GM21737 (cell line): Measurements from ENCODE around the gene GLCCI1.
"Not testable (repeated sequence)": the region's sequence is repeated elsewhere in the genome, so short reads cannot be mapped to it uniquely, and the experiment has no call there.

Experiments used
- ATAC-seq: cut with Tn5 transposase; IDR thresholded peaks from one replicate; pipeline ENCODE4 v1.9.1; 2021; ENCODE audit warnings: mild to moderate bottlenecking, moderate library complexity; ENCODE audit not compliant: unreplicated experiment

GLCCI1 gene

DNA sequence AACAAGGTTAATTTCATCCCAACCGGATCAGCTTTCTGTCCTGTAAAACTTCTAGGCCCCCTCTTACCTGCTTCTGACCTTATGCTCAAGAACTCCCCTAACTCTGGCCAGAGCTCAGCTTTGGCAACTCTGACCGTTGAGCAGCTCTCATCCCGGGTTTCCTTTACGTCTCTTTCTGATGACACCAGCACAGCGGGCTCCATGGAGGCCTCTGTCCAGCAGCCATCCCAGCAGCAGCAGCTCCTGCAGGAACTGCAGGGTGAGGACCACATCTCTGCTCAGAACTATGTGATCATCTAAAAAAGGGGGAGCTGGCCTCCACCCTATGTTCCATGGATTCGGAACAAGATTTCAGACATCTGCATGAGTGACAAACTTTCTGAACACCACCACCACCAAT, 117.6 kb downstream of the GLCCI1 start:
- ATAC-seq: no peak

DNA sequence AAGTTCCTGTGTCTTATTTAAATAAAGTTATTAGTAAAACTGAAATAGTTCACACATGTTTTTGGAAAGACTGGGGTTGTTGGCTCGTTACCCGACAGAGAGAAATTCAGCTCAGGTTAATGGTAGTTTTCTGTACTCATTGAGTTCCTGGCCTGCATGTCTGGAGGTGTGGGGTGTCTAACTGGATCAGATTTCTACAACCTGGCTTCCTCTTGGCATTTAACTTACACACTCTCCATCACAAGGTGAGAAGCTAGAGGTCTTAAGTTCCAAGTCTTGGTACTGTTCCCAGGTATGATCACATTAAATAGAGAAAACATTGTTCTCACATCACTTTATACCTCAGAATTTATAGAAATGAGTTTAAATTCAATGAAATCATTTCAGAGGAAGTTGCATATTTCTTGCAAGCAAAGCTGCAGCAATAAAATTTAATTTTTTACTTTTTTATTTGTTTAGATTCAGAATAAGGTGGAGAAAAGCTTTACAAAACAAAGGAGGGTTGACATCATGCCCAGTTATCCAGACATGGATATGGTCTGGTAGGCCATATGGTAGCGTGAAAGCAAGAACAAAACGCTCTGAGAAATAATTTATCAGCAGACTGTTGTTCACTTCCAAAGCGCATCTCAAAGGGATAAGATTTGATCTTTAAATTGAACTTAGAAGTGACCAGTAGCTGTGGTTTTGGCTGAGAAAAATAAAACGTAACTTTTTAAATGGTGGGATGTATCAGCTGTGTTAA, 120.6 kb downstream of the GLCCI1 start:
- no peak for ATAC-seq

GRCh38 chr7:8092140-8092539, 123.5 kb downstream of the GLCCI1 start:
- ATAC-seq: no peak

DNA sequence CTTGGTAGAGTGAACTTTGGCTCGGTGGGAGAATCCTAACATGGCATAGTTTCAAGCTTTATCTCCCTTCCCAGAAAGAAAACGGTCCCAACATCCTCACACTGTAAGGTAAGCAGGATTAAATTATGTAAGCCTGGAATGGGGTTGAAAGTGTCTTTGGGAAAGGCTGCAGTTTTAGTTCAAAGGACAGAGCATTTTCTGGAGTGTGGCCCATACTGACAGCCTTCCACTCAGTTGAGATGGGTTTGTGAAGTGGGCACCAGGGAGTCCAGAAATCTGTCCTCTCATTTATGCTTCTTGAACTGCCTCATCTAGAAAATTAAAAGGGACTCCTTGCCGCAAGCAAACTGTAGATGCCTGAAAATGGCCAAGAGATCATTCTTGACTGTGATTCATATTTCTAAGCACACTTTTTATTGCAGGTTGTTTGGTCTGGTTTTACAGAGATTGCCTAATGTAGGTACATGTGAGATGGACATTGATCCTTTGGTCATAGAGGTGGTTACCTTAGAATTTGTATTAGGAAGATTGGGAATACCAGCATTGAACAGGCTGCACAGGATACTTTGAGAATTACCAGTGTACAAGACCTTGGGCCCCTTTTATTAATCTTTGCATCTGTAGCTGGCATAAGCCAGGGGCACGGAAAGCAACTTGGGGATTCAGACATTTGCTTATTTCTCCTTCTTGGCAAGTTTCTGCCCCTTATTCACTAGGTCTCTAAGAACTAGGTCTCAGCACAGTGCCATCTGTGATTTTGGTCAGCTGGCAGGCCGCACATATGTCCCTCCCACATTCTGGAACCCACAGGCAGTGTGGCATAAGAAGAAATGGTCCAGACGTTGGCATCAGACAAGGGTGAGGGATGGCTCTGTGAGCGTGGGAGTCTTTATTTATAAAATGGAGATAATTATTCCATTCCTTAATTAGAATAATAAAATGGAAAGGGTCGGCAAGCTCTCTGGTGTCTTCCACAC, 125.9 kb downstream of the GLCCI1 start:
- no peak for ATAC-seq

GRCh38 chr7:8101292-8101691, 132.7 kb downstream of the GLCCI1 start:
- not testable (repeated sequence) for ATAC-seq

DNA sequence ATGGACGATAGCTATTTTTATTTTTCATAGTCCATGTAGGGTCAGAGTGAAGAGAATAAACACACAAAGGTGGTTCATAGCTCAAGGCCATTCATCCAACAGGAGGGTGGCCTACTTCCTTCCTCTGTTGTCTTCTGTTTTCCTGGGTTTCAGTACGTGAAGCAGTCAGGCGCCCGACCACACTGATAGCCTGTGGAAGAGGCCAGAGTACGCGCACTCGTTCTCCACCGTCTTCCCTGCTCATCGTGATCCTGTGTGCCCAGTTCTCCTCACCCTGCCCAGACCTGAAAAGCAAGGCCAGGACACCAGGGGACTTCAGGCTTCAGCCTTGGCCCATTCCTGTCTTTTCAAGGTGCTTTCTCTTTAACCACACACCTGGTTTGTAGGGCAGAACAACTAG, 134.7 kb downstream of the GLCCI1 start:
- no peak for ATAC-seq

- ATAC-seq: no peak
These were observed 137.0 kb downstream of the GLCCI1 start for GRCh38 chr7:8105449-8106095.

DNA sequence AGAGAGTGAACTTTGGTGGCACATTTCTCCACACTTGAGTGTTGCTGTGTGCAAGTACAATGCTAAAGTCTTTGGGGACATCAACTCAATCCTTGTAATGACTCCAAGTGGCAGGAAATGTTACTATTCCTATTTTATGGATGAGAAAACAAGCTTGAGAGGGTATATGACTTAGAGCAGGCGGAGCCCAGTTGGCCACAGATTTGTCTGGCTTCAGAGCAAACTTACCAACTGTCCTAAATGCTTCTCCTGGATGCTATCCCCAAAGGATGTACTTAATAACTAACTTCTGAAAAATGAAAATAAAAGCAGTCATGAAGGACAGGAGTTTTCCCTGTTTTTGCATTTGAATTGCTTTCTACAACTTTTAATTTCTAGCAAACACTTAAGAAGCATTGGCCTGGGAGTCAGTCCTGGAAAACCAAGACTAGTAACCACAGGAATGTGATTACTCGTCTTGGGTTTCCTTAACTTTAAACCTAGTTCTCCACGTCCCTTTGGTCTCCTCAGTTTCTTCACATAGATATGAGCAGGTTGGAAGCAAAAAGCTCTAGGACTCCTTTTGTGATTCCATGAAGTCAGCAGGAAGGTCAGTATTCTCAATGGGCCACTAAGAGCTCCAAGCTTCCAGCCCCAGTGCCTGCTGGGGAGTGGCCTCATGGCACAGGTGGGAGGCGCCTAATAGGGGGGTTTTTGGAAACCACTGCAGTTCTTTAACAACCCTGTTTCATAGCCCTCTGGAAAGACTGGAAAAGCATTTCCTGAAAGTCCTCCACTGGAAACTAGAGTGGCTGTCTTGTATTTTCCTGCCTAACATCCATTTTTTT, 140.8 kb downstream of the GLCCI1 start:
- no peak for ATAC-seq

DNA sequence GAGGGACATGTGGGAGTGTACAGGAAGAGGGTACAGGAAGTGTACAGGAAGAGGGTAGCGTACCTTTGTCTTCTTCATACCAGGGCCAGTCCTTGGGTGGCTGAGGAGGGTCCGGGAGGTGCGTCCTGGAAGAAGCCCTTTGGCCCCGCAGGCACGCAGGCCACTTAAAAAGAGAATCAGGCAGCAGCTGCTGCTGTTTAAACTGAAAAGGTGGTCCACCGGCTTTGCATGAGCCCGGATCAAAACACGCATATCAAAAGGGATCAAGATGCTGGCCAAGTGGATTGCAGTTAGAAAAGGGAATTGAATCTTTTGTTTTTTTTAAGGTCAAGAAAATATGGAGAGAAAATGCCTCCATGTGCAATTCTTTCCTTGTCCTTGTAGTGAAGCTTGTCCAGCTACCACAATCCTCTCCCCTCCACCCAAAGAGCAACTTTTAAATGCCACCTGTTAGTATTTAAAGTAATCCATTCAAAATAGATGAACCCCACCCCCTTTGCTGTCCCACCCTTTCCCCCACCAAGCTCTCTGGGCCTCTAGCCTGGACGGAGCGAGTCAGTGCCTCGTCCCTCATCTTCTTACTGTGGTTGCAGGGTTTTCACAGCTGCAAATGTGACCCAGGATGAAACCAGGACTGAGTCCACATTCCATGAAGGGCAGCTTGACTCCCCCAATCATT, 142.8 kb downstream of the GLCCI1 start:
- ATAC-seq: no peak

GRCh38 chr7:8112685-8113084, 144.1 kb downstream of the GLCCI1 start:
- ATAC-seq: no peak

GRCh38 chr7:8113184-8113583, 144.6 kb downstream of the GLCCI1 start:
- ATAC-seq: no peak

DNA sequence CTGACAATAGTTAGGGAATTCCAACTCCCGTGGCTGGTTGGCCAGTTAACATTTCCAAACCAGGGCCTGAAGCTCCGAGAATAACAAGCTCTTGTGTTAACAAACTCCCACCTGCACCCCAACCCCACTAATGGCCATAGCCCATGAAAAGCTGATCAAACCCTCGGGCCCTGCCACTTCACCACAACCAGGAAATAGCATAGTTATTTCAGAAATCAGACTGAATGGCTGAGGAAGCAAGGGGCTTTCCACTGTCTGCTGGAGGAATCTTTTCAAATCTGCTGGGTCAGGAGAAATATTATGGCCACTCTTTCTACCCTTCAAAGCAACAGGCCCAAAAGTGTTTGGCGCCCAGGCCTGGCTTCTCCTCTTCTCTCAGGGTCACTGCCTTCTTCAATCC, 145.6 kb downstream of the GLCCI1 start:
- ATAC-seq: no peak

DNA sequence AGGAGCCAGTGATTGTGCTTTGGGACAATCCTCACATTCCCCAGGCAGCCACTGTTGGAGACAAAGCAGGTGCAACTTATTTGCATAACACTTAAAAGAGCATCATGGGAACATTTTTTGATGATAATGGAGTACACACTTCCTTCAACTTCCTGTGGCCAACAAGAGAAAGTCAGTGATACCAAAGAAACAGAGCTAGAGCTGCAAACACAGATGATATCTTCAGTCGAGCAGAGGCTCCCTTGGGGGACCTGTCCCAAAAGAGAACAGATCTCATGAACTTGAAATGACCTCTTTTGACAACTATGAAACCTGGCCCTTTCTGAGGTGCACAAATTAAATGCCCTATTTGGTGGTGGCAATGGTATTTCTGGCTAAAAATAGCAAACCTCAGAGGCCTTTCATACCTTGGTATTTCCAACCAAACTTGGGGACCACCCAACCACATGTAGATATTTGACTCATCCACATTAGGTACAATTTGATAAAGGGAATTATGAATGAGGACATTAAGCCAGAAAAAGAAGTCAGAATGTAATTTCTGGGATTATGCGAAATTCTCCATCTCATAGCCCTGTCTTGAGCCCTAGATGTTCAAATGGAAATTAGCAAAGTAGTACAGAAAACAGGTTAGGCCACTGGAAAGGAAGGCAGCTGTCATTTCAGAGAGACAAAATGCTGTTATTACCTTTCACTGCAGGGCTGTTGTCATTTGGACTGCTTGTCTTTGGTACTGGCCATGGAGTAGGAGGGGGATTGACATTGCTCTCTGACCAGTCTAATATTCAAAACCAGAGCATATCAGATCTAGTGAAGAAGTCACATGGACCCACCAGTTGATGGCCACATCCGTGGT, 147.2 kb downstream of the GLCCI1 start:
- peak; percentile 87 for ATAC-seq

DNA sequence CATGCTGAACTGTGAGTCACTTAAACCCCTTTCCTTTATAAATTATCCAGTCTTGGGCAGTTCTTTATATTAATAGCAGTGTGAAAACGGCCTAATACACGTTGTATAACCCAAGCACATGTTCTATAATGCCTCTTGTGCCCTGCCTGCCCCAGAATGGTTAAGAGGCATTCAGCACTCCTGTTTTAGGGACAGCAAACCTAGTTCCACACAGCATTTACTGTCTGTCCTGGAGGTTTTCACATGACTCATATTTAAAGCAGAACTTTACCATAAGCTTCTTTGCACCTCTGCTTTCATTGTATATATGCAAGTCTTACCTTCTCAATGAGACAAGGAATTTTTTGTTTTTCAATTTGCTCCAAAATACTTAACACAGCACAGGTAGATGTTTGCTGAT, 148.6 kb downstream of the GLCCI1 start:
- no peak for ATAC-seq

- no peak for ATAC-seq
These were observed 150.7 kb downstream of the GLCCI1 start for GRCh38 chr7:8119262-8119661.

DNA sequence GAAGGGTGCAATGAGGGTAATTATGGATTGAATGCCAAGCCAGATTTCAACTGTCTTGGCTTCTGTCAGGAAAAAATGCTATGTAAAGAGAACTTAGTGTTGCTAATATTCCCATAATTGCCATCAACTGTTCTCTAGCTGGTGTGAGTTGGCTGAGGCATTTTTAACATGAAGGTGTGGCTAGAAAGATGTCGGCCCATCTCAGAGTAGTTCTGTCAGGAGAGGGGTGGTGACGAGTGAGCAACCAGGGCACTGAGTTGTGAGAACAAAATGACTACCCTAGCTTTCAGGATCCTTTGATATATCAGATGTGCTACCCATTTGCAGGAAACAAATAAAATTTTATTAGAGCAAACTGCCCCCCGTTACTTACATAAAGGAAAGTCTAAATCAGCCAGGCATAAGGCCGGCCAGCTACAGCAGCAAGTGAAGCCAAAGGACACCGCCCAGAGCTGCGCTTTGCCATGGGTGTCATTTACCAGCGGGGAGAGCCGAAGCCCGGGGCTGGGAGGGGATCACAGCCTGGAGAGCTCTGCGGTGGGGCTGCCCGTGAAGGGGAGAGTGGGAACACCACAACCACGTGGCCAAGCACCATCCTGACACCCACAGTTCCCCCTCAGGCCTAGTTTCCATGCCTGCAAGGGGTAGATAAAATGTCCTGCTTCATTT, 151.9 kb downstream of the GLCCI1 start:
- ATAC-seq: no peak

- ATAC-seq: no peak
These were observed 152.6 kb downstream of the GLCCI1 start for GRCh38 chr7:8121243-8121642.

GRCh38 chr7:8125680-8126444, 157.3 kb downstream of the GLCCI1 start:
- peak; percentile 78 for ATAC-seq
